Right lobe of liver (tissue), 6 donors: ENCODE results near the gene ATXN2. TPM values are rescaled to one million over a fixed set of nuclear protein-coding genes. Genes with fewer than 3 reads are reported as not detected.
"Not testable (repeated sequence)": the region's sequence is repeated elsewhere in the genome, so short reads cannot be mapped to it uniquely, and the experiment has no call there.

Experiments used
- ATAC-seq, 4 donors: fragments of 200-7000 bp; cut with Tn5 transposase; one replicate each; pipeline ENCODE4 v1.9.1; 2020; ENCODE audit warnings: mild to moderate bottlenecking in 4 of 4, moderate library complexity in 4 of 4
- DNase-seq, 3 donors: peaks; one replicate each; pipeline ENCODE4 v3.0.0-alpha.2; 2020
- H3K27ac ChIP-seq, 3 donors: fragments of 200-600 bp; one replicate each; pipeline ENCODE4 v1.8.0; 2022
- H3K27me3 ChIP-seq, 2 donors: fragments of 200-600 bp; one replicate each; pipeline ENCODE4 v1.8.0; 2022
- H3K36me3 ChIP-seq, 4 donors: fragments of 200-600 bp; sonication (generic) in 1 of 4; one replicate each; pipeline versions ENCODE4 v1.5.1 to v1.8.0; 2017 to 2022; ENCODE audit warnings: control low read depth in 1 of 4
- H3K4me1 ChIP-seq, 4 donors: fragments of 200-600 bp; sonication (generic) in 1 of 4; one replicate each; pipeline versions ENCODE4 v1.5.1 to v1.8.0; 2017 to 2022; ENCODE audit warnings: control low read depth in 1 of 4
- H3K4me3 ChIP-seq, 3 donors: fragments of 200-600 bp; one replicate each; pipeline ENCODE4 v1.8.0; 2022
- H3K9me3 ChIP-seq, 4 donors: fragments of 200-600 bp; sonication (generic) in 1 of 4; one replicate each; pipeline versions ENCODE4 v1.5.1 to v1.8.0; 2017 to 2022; ENCODE audit warnings: control low read depth in 1 of 4
- CTCF ChIP-seq, 4 donors: fragments of 200-600 bp in 3 of 4; fragments of 450-650 bp in 1 of 4; IDR thresholded peaks; one replicate each; pipeline versions ENCODE4 v1.5.1 to v1.8.0; 2016 to 2022; ENCODE audit warnings: antibody characterized with exemption in 4 of 4, mild to moderate bottlenecking in 2 of 4
- POLR2A ChIP-seq: fragments of 450-650 bp; IDR thresholded peaks from one replicate; pipeline ENCODE4 v1.6.1; 2017; ENCODE audit warnings: antibody characterized with exemption, mild to moderate bottlenecking
- WGBS: methylation state at CpG from one replicate; pipeline ENCODE4 v1.1.6; 2018; ENCODE audit warnings: low coverage, low lambda C conversion rate; ENCODE audit not compliant: insufficient coverage; ENCODE audit errors: missing lambda C conversion rate; 5-methylcytosine and 5-hydroxymethylcytosine counted together
- intact Hi-C, 2 donors: fragments of 100-400 bp; cut with DNase I; formaldehyde crosslinking; loops; one replicate each; pipeline versions ENCODE4 v1.11.2 to v1.14.1; 2022
- total RNA-seq, 6 experiments: library from RNA; depleted of rRNA in 2 of 6; stranded (reverse); fragments of >200 nt in 2 of 6; fragmentation: NEBNext Ultra II Directional in 3 of 6; extraction: Animal tissue kit (Norgen Biotek cat#: 25700) in 3 of 6; gene quantifications; one replicate each; pipeline versions ENCODE4 v1.1.0 to v1.2.4, GENCODE V29; 2016 to 2023
- donor health status: DM: no; HTN: yes; CAD: no.
- donor health status: DM: no; HTN: no; CAD: no.
- donor health status: DM: no; HTN: no; CAD: no.
- donor health status: DM: no; HTN: yes; CAD: no.
- donor health status: DM: no; HTN: yes; CAD: no.

Gene ATXN2
- total RNA-seq, 6 experiments from 2014 or later, result 19.1 to 39.5 (median 27.6) TPM

- Histone ChIP-seq H3K4me3 (no peak overlapping the region), H3K36me3 (no peaks in the 10 kb centered on the region), H3K4me1 (peaks cover 0 to 7% (median 3%) of the 10 kb centered on the region in 4 donors), H3K27ac (peak overlapping the region; percentile 35 to 85 (median 51)), H3K27me3 (no peaks in the 10 kb centered on the region), H3K9me3 (no peaks in the 10 kb centered on the region)
- intact Hi-C loops, result no loop called here
- 24% methylated on average over 5 of the region's 7 CpGs for WGBS
- ATAC-seq (peak; percentile 82 to 88 (median 86)), DNase-seq (peak; percentile 26 to 66 (median 61))
- TF ChIP-seq CTCF (IDR thresholded peaks at IDR 0.05), result no peak
- TF ChIP-seq POLR2A, result no peak
Measured at GRCh38 chr12:111616177-111616623, 17.1 kb upstream of the ATXN2 start.

GRCh38 chr12:111607239-111607638 is 8.1 kb upstream of the ATXN2 start:
- no peaks in the 10 kb centered on the region for H3K27me3 ChIP-seq
- WGBS, result 70% methylated on average over 3 of the region's 3 CpGs
- no peak for ATAC-seq
- H3K4me1 ChIP-seq, result no peaks in the 10 kb centered on the region
- H3K36me3 ChIP-seq, result no peaks in the 10 kb centered on the region
- no peak for DNase-seq
- H3K27ac ChIP-seq, result no peak overlapping the region
- intact Hi-C loops, result no loop called here
- H3K4me3 ChIP-seq, result no peak overlapping the region
- TF ChIP-seq CTCF (IDR thresholded peaks at IDR 0.05), result no peak
- TF ChIP-seq POLR2A, result no peak
- no peaks in the 10 kb centered on the region for H3K9me3 ChIP-seq

- DNase-seq (no peak), ATAC-seq (no peak)
- Histone ChIP-seq H3K4me1 (no peaks in the 10 kb centered on the region), H3K36me3 (no peaks in the 10 kb centered on the region), H3K4me3 (no peak overlapping the region), H3K27me3 (no peaks in the 10 kb centered on the region), H3K9me3 (no peaks in the 10 kb centered on the region), H3K27ac (no peak overlapping the region)
- 84% methylated on average over 3 of the region's 3 CpGs for WGBS
- no peak for TF ChIP-seq CTCF (IDR thresholded peaks at IDR 0.05)
- no peak for TF ChIP-seq POLR2A
- intact Hi-C loops, result no loop called here
Measured at GRCh38 chr12:111606767-111607230, 7.7 kb upstream of the ATXN2 start.

- no peak for ATAC-seq
- no peak for DNase-seq
- WGBS, result 83% methylated on average over 7 of the region's 7 CpGs
- no peak overlapping the region for H3K27ac ChIP-seq
- intact Hi-C loops, result no loop called here
- H3K27me3 ChIP-seq, result no peaks in the 10 kb centered on the region
- TF ChIP-seq CTCF (IDR thresholded peaks at IDR 0.05) (no peak), POLR2A (no peak)
- no peak overlapping the region for H3K4me3 ChIP-seq
- no peaks in the 10 kb centered on the region for H3K4me1 ChIP-seq
- no peaks in the 10 kb centered on the region for H3K9me3 ChIP-seq
- H3K36me3 ChIP-seq, result no peaks in the 10 kb centered on the region
Measured at GRCh38 chr12:111605911-111606766, 7.0 kb upstream of the ATXN2 start.

- intact Hi-C loops, result not testable (repeated sequence)
Measured at GRCh38 chr12:111602857-111603256, 3.7 kb upstream of the ATXN2 start.

More at GRCh38 chr12:111602857-111603256, 3.7 kb upstream of the ATXN2 start:
- not testable (repeated sequence) for H3K4me1 ChIP-seq, ATAC-seq, H3K27me3 ChIP-seq, H3K9me3 ChIP-seq, H3K27ac ChIP-seq, H3K4me3 ChIP-seq, H3K36me3 ChIP-seq
- peak in 1 of 3 donors; percentile 2 for DNase-seq
- WGBS, result 95% methylated on average over 11 of the region's 11 CpGs
